Heart right ventricle (tissue), 16 donors: Measurements from ENCODE around the gene ACP6. TPM values are rescaled to one million over a fixed set of nuclear protein-coding genes. Genes with fewer than 3 reads are reported as not detected.

Source experiments
- ATAC-seq, 8 donors: fragments of 200-7000 bp; cut with Tn5 transposase; one replicate each; pipeline ENCODE4 v1.9.1; 2020; ENCODE audit warnings: mild to moderate bottlenecking in 8 of 8, moderate library complexity in 8 of 8, moderate number of reproducible peaks in 1 of 8
- DNase-seq, 2 donors: peaks; one replicate each; pipeline ENCODE4 v3.0.0-alpha.2; 2020
- H3K27ac ChIP-seq, 10 donors: fragments of 200-600 bp; sonication (generic) in 2 of 10; one replicate each; pipeline versions ENCODE4 v1.5.0 to v1.8.0; 2020 to 2022; ENCODE audit warnings: mild to moderate bottlenecking in 3 of 10
- H3K27me3 ChIP-seq, 7 donors: fragments of 200-600 bp; one replicate each; pipeline ENCODE4 v1.8.0; 2021 to 2022; ENCODE audit warnings: mild to moderate bottlenecking in 2 of 7
- H3K36me3 ChIP-seq, 9 donors: fragments of 200-600 bp; sonication (generic) in 1 of 9; one replicate each; pipeline versions ENCODE4 v1.5.0 to v1.8.0; 2020 to 2022; ENCODE audit warnings: mild to moderate bottlenecking in 2 of 9
- H3K4me1 ChIP-seq, 9 donors: fragments of 200-600 bp; sonication (generic) in 1 of 9; one replicate each; pipeline versions ENCODE4 v1.5.0 to v1.8.0; 2020 to 2022; ENCODE audit warnings: mild to moderate bottlenecking in 4 of 9
- H3K4me3 ChIP-seq, 10 donors: fragments of 200-600 bp; sonication (generic) in 2 of 10; one replicate each; pipeline versions ENCODE4 v1.5.0 to v1.8.0; 2020 to 2022; ENCODE audit warnings: mild to moderate bottlenecking in 7 of 10, moderate library complexity in 2 of 10
- H3K9me3 ChIP-seq, 11 donors: fragments of 200-600 bp in 10 of 11; sonication (generic) in 2 of 11; one replicate each; pipeline versions ENCODE4 v1.5.0 to v1.8.0; 2013 to 2022; ENCODE audit warnings: mild to moderate bottlenecking in 2 of 11, control low read depth in 1 of 11, moderate library complexity in 1 of 11
- WGBS, 2 donors: extraction: QIAGEN DNeasy Blood & Tissue Kit; methylation state at CpG; one replicate each; pipeline ENCODE4 v1.1.7; 2013; ENCODE audit warnings: inconsistent platforms in 1 of 2; 5-methylcytosine and 5-hydroxymethylcytosine counted together
- intact Hi-C, 10 donors: fragments of 100-400 bp; cut with DNase I; formaldehyde crosslinking; loops; one replicate each; pipeline versions ENCODE4 v1.11.1 to v1.14.2; 2022
- polyA plus RNA-seq, 2 donors: library from polyadenylated mRNA; stranded (reverse); fragments of 200-250 nt; gene quantifications; one replicate each; pipeline ENCODE4 v1.2.3, GENCODE V29; 2013
- total RNA-seq, 10 donors: library from RNA; stranded (reverse); fragmentation: NEBNext Ultra II Directional in 3 of 10; extraction: Animal tissue kit (Norgen Biotek cat#: 25700) in 3 of 10; gene quantifications; one replicate each; pipeline versions ENCODE4 v1.2.1 to v1.2.4, GENCODE V29; 2021 to 2023
- TF ChIP-seq, protein P1 (sequence below), 9 donors: fragments of 200-600 bp; sonication (generic) in 2 of 9; IDR thresholded peaks; one replicate each; pipeline versions ENCODE4 v1.5.0 to v1.8.0; 2021 to 2022; ENCODE audit warnings: antibody characterized with exemption in 9 of 9, mild to moderate bottlenecking in 5 of 9, moderate library complexity in 1 of 9
- donor health status: Arrhythmogenic right ventricular cardiomyopathy.
- donor health status: ischemic (EF 13 %, LVEDD 7.1; RV severe dilation, severe dysfunction).
- donor health status: healthy with polysubstance abuse.
- donor health status: DM: no; HTN: yes; CAD: no.
- donor health status: DM: no; HTN: no; CAD: no.
- donor health status: ischemic (EF 25% LVEDD 6.9; RV normal size, moderate dysfunction).
- donor health status: ischemic (EF 25% LVEDD 5.7; RV mildly dilated, moderate dysfunction).
- donor health status: healthy.
- donor health status: DM: yes; HTN: yes; CAD: no.
- donor health status: Ischemic cardiomyopathy.
- donor health status: ischemic (EF 35%, LVEDD 5.7; RV mildly dilated, moderate dysfunction).
- donor health status: nonischemic (EF 11% LVEDD 7.7; RV severe dilation, severe dysfunction).
- donor health status: DM: yes; HTN: yes; CAD: no.
- donor health status: PGD.
- donor health status: ischemic (EF 29% LVEDD 5.4; RV normal size, mild dysfunction).
- donor health status: nonischemic (EF 23%, LVEDD 6.1; RV moderate dilation, normal function).

The ACP6 gene
- total and polyA plus RNA-seq, 12 donors, result 5.0 to 24.8 (median 16.1) TPM

DNA sequence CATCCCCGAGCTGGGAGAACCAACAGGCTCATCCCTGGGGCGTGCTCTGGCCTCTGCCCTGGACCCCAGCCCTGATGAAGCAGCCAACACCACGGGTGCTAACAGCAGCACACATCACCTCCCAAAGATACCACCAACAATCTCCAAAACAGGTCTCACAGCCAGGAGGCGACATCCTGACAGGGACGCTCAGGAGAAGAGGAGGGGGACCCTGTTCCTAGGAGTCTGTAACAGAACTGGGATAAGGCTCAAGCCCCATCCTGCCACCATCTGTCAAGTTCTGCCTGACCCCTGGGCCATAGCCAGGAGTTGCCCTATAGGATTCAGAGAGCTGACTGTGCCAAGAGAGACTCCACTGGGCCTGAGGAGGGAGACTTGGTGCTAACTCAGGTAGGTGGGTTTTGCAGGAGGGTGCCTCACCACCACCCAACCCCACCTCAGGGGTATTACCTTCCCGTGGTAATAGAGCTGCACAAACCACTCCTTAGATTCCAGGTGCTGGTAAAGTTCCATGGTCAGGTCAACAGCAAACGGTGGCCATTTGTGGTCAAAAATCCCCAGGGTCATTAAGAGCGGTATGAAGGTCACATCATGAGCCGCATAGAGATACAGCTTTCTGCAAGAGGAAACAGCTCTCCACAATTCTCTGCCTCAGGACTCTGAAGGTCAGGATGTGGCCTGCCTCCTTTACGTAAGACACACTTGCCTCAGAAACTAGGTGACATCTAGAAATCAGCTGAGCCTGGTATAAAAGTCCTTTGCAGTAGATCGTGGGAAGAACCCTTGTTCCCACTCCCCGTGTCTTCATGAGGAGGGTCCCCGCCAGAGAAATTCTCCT lies 22.3 kb downstream of the ACP6 start:
- intact Hi-C loops, result loop anchor here in 7 of 10 donors (10.0 kb wide), 2 partner anchors 247 to 373 kb away; no protein-coding TSS in a partner anchor
- no peaks in the 10 kb centered on the region for H3K9me3 ChIP-seq
- ATAC-seq (peak in 2 of 8 donors; percentile 41 to 44), DNase-seq (no peak)
- peak overlapping the region in 2 of 10 donors; percentile 20 to 69 for H3K27ac ChIP-seq
- WGBS, 2 donors, result 89 to 90% methylated on average over 13 of the region's 13 CpGs
- TF ChIP-seq, protein P1, sequence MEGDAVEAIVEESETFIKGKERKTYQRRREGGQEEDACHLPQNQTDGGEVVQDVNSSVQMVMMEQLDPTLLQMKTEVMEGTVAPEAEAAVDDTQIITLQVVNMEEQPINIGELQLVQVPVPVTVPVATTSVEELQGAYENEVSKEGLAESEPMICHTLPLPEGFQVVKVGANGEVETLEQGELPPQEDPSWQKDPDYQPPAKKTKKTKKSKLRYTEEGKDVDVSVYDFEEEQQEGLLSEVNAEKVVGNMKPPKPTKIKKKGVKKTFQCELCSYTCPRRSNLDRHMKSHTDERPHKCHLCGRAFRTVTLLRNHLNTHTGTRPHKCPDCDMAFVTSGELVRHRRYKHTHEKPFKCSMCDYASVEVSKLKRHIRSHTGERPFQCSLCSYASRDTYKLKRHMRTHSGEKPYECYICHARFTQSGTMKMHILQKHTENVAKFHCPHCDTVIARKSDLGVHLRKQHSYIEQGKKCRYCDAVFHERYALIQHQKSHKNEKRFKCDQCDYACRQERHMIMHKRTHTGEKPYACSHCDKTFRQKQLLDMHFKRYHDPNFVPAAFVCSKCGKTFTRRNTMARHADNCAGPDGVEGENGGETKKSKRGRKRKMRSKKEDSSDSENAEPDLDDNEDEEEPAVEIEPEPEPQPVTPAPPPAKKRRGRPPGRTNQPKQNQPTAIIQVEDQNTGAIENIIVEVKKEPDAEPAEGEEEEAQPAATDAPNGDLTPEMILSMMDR (IDR thresholded peaks at IDR 0.05), result no peak
- peaks cover 0 to 86% (median 7%) of the 10 kb centered on the region in 9 donors for H3K36me3 ChIP-seq
- no peaks in the 10 kb centered on the region for H3K27me3 ChIP-seq
- H3K4me1 ChIP-seq, result peaks cover 0 to 7% (median 0%) of the 10 kb centered on the region in 9 donors
- H3K4me3 ChIP-seq, result no peak overlapping the region

DNA sequence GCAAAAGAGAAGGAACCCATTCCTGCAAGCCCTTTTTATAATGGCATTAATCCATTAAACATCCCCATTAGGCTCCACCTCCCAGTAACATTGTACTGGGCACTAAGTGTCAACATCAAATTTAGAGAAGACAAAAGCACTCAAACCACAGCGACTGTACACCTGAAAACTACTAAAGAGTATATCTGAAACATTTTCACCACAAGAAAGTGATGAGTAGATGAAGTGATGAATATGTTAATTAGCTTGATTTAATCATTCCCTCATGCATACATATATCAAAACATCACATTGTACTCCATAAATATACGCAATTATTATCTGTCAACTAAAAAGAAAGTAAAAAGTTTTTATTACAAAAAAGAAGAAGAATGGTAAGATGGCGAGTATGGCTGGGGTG lies 26.4 kb downstream of the ACP6 start:
- Histone ChIP-seq H3K36me3 (peaks cover 0 to 51% (median 0%) of the 10 kb centered on the region in 9 donors), H3K27ac (no peak overlapping the region), H3K4me1 (peaks cover 0 to 24% (median 11%) of the 10 kb centered on the region in 9 donors), H3K4me3 (no peak overlapping the region), H3K27me3 (no peaks in the 10 kb centered on the region), H3K9me3 (no peaks in the 10 kb centered on the region)
- ATAC-seq (no peak), DNase-seq (no peak)
- WGBS, 2 donors, result 92 to 94% methylated on average over 3 of the region's 3 CpGs
- TF ChIP-seq, protein P1 (IDR thresholded peaks at IDR 0.05), result no peak
- intact Hi-C loops, result loop anchor here in 9 of 10 donors (5.0 to 10.0 kb wide), 6 partner anchors 132 to 372 kb away; no protein-coding TSS in a partner anchor

DNA sequence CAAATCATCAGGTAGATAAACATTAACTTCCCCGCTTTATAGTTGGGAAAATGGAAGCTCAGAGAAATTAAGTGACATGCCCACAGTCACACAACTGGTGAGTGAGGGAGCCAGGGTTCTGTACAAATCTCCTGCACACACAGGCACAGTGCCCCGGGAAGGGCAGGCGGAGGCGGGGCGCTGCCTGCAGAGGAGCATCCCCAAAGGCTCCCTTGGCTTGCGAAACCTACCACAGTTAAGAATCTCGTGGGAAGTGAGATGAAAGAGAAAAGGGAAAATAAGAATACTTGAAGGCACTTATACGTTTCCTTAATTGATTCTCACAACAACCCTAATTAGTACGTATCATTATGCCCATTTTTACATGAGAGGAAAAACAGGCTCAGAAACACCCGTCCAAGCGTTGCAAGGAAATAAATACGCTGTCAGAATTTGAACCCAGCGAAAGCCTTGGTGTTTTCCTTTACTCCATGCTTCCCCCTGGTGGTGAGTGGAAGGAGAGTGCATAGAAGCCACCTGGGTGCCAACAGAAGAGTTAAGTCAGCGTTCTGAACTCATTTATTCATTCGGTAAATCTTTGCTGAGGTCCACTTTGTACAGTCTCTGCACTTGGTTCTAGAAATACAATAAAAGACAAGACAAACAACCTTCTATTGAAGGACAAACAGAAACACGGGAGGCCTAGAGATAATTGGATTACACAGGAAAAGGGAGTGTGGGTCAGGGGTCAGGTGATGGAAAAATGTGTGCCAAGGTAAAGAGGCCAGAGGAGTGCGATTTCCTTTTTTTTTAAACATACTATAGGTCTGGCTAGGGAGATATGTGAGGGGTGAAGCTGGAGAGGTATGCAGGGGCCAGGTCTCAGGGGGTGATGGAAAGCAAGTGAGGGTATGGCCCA lies 28.4 kb downstream of the ACP6 start:
- intact Hi-C loops, result loop anchor here in 9 of 10 donors (2.0 to 10.0 kb wide), 8 partner anchors 130 to 370 kb away; no protein-coding TSS in a partner anchor
- WGBS, 2 donors, result 60 to 68% methylated on average over 17 of the region's 17 CpGs
- ATAC-seq, result peak in 7 of 8 donors; percentile 57 to 82 (median 61)
- peak in 1 of 2 donors; percentile 55 for DNase-seq
- Histone ChIP-seq H3K4me1 (peaks cover 0 to 21% (median 11%) of the 10 kb centered on the region in 9 donors), H3K9me3 (no peaks in the 10 kb centered on the region), H3K27me3 (no peaks in the 10 kb centered on the region), H3K27ac (no peak overlapping the region), H3K36me3 (peaks cover 0 to 32% (median 0%) of the 10 kb centered on the region in 9 donors), H3K4me3 (no peak overlapping the region)
- TF ChIP-seq, protein P1 (IDR thresholded peaks at IDR 0.05), result peak; percentile 53 to 89 (median 79)

DNA sequence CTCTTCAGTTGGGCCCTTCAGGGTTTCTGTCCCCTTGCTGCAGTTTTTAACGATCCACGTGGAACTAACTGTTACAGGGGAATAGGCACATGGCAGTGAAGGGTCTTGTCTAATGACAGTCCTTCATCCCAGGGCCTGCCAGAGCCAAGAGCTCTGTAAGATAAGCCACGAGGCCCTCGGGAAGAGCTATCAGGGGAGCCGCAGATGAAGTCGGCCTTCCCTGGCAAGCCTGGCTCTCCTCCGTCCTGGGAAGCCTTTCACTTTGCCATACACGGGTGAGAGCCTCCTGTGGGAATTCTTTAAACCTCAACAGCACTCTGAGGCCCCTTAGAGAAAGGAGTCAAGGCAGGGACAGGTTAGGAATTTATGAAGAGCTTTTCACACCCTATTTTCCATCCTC lies 29.0 kb downstream of the ACP6 start:
- TF ChIP-seq, protein P1 (IDR thresholded peaks at IDR 0.05), result no peak
- WGBS, 2 donors, result 26 to 34% methylated on average over 8 of the region's 8 CpGs
- H3K36me3 ChIP-seq, result peaks cover 0 to 31% (median 0%) of the 10 kb centered on the region in 9 donors
- ATAC-seq, result peak in 6 of 8 donors; percentile 17 to 50 (median 46)
- intact Hi-C loops, result loop anchor here in 9 of 10 donors (2.0 to 10.0 kb wide), 8 partner anchors 129 to 369 kb away; no protein-coding TSS in a partner anchor
- H3K27me3 ChIP-seq, result no peaks in the 10 kb centered on the region
- no peak for DNase-seq
- H3K4me1 ChIP-seq, result peaks cover 0 to 21% (median 11%) of the 10 kb centered on the region in 9 donors
- H3K9me3 ChIP-seq, result no peaks in the 10 kb centered on the region
- no peak overlapping the region for H3K27ac ChIP-seq
- no peak overlapping the region for H3K4me3 ChIP-seq
